Parathyroid adenoma (tissue), 2 donors: Measurements from ENCODE around the gene KCNT1.

ENCODE experiments used
- H2AFZ ChIP-seq: fragments of 300-600 bp; sonication (generic); one replicate; pipeline ENCODE4 v1.7.0; 2017; ENCODE audit warnings: antibody characterized with exemption, mild to moderate bottlenecking
- H3K27ac ChIP-seq: fragments of 300-600 bp; sonication (generic); one replicate; pipeline ENCODE4 v1.7.0; 2017
- H3K27me3 ChIP-seq: fragments of 300-600 bp; sonication (generic); one replicate; pipeline ENCODE4 v1.7.0; 2017; ENCODE audit warnings: low read length; ENCODE audit not compliant: control insufficient read depth, insufficient read depth
- H3K36me3 ChIP-seq: fragments of 300-600 bp; sonication (generic); one replicate; pipeline ENCODE4 v1.7.0; 2017; ENCODE audit warnings: low read length; ENCODE audit not compliant: control insufficient read depth, insufficient read depth
- H3K4me1 ChIP-seq: fragments of 300-600 bp; sonication (generic); one replicate; pipeline ENCODE4 v1.7.0; 2017; ENCODE audit warnings: control low read depth
- H3K4me2 ChIP-seq: fragments of 300-600 bp; sonication (generic); one replicate; pipeline ENCODE4 v1.7.0; 2017; ENCODE audit warnings: low read length
- H3K4me3 ChIP-seq: fragments of 300-600 bp; sonication (generic); one replicate; pipeline ENCODE4 v1.7.0; 2017; ENCODE audit warnings: low read depth, low read length
- H3K79me2 ChIP-seq: fragments of 300-600 bp; sonication (generic); one replicate; pipeline ENCODE4 v1.7.0; 2017; ENCODE audit warnings: control low read depth
- H3K9ac ChIP-seq: fragments of 300-600 bp; sonication (generic); one replicate; pipeline ENCODE4 v1.7.0; 2017; ENCODE audit warnings: mild to moderate bottlenecking
- H3K9me3 ChIP-seq: fragments of 300-600 bp; sonication (generic); one replicate; pipeline ENCODE4 v1.7.0; 2017; ENCODE audit warnings: low read length; ENCODE audit not compliant: control insufficient read depth
- TF ChIP-seq, protein P1 (sequence below): fragments of 300-600 bp; sonication (generic); IDR thresholded peaks from one replicate; pipeline ENCODE4 v1.7.0; 2017; ENCODE audit warnings: antibody characterized with exemption, mild to moderate bottlenecking
- donor health status: primary hyperparathyroidism.

KCNT1 gene

DNA sequence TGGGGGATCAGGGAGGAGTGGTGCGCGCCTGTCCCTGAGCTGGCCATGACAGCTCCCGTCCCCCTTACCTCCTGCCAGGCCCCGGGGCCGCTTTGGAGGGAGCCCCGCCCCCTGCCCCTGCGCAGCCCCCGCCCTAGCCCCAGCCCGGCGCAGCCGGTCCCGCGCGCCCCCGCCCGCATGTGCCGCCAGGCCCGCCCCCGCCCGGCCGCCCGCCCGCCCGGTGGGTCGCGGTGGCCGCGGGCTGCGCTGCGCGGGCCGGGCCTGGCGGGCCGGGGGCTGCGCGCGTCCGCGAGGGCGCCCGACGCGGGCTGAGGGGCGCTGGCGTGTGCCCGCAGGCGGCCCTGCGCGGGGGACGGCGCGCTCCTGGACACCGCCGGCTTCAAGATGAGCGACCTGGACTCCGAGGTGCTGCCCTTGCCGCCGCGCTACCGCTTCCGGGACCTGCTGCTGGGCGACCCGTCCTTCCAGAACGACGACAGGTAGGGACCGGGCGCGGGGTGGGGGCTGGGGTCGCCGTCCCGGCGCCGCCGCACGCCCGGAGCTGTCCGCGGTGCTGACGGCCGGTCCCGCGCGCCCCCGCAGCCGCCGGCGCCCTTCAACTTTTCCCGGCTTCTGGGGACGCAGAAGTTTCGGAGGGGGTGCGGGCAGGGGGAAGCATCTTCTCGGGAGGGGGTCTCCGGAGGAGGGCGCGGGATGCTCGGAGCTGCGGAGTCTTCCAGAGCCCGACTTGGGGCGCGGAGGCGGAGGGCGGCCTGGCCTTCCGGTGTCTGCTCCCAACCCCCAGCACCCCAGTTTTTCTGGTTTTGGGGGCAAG, 12.5 kb downstream of the KCNT1 start:
- Histone ChIP-seq H3K27me3 (no peaks in the 10 kb centered on the region), H3K27ac (no peak overlapping the region), H3K4me1 (no peaks in the 10 kb centered on the region), H3K9ac (no peak overlapping the region), H3K79me2 (no peaks in the 10 kb centered on the region), H3K4me3 (no peak overlapping the region), H3K4me2 (no peak overlapping the region), H2AFZ (no peak overlapping the region), H3K36me3 (no peaks in the 10 kb centered on the region), H3K9me3 (no peaks in the 10 kb centered on the region)
- TF ChIP-seq, protein P1, sequence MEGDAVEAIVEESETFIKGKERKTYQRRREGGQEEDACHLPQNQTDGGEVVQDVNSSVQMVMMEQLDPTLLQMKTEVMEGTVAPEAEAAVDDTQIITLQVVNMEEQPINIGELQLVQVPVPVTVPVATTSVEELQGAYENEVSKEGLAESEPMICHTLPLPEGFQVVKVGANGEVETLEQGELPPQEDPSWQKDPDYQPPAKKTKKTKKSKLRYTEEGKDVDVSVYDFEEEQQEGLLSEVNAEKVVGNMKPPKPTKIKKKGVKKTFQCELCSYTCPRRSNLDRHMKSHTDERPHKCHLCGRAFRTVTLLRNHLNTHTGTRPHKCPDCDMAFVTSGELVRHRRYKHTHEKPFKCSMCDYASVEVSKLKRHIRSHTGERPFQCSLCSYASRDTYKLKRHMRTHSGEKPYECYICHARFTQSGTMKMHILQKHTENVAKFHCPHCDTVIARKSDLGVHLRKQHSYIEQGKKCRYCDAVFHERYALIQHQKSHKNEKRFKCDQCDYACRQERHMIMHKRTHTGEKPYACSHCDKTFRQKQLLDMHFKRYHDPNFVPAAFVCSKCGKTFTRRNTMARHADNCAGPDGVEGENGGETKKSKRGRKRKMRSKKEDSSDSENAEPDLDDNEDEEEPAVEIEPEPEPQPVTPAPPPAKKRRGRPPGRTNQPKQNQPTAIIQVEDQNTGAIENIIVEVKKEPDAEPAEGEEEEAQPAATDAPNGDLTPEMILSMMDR: no peak

DNA sequence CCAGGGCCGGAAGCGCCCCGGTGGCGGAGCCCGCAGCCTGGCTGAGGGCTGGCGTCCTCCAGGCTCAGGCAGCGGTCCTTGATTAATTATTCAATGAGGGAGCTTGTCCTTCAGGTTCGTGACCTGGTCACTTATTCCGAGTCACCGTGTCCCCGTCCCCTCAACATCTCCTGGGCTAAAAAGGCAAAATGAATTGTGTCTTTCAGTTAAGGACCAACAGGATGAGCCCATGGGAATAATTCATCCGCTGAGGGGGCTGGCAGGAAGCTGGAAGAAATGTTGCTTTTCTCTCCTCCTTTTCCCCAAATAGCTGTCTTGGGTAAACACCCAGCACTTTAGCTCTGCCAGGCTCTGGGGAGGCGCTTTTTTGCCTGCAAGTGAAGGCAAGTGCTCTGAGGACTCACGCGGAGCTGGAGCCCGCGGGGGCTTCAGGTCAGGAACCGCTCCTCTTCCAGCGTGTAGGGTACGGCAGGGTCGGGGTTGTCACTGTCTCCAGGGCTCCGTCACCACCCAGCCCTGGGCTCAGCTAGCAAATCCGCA, 13.1 kb downstream of the KCNT1 start:
- H3K79me2 ChIP-seq: no peaks in the 10 kb centered on the region
- H3K4me3 ChIP-seq: no peak overlapping the region
- no peaks in the 10 kb centered on the region for H3K36me3 ChIP-seq
- no peak overlapping the region for H3K27ac ChIP-seq
- H3K9ac ChIP-seq: no peak overlapping the region
- TF ChIP-seq, protein P1: no peak
- H3K4me2 ChIP-seq: no peak overlapping the region
- H2AFZ ChIP-seq: no peak overlapping the region
- no peaks in the 10 kb centered on the region for H3K9me3 ChIP-seq
- H3K4me1 ChIP-seq: no peaks in the 10 kb centered on the region
- H3K27me3 ChIP-seq: no peaks in the 10 kb centered on the region

DNA sequence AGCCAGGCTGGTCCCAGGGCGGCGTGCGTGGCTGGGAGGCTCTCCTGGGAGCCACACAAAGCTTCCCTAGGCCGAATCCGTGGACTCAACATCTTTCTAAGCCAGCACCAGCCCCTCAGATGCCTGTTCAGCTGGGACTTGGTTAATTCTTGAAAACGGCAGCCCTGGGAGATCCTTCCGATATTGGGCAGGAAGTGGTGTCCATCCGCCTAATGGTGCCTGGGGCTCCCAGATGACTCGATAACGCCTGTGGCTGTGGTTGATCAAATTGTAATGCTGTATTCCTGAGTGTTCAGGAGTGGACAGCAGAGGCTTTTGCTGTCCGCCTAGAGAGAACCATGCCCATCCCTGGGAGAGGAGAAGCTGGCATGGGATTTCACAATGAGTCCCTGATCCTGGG, 14.1 kb downstream of the KCNT1 start:
- Histone ChIP-seq H3K4me3 (no peak overlapping the region), H3K79me2 (no peaks in the 10 kb centered on the region), H3K4me2 (no peak overlapping the region), H3K36me3 (no peaks in the 10 kb centered on the region), H3K4me1 (no peaks in the 10 kb centered on the region), H3K27ac (no peak overlapping the region), H2AFZ (no peak overlapping the region), H3K27me3 (no peaks in the 10 kb centered on the region), H3K9ac (no peak overlapping the region), H3K9me3 (no peaks in the 10 kb centered on the region)
- TF ChIP-seq, protein P1: no peak

DNA sequence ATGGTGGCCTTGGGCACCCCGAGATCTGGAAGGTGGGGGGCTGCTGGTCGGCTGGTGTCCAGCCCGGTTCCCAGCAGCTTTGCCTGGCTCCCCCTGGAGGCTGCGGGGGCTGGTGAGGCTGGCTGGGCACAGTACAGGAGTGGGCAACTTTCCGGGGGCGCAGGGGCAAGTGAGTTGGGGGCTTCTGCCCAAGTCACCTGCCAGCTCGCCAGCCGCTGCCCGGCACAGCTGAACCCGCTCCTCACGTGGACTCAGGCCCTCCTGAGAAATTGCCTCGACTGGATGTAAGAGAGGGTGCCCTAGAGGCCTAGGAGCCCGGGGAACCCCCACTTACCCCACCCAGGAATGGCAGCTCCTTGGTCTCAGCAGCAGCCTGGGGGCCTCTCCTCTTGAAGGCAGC, 15.4 kb downstream of the KCNT1 start:
- Histone ChIP-seq H3K27ac (no peak overlapping the region), H3K27me3 (no peaks in the 10 kb centered on the region), H3K79me2 (no peaks in the 10 kb centered on the region), H3K9ac (no peak overlapping the region), H3K4me3 (no peak overlapping the region), H2AFZ (no peak overlapping the region), H3K36me3 (no peaks in the 10 kb centered on the region), H3K4me1 (no peaks in the 10 kb centered on the region), H3K4me2 (no peak overlapping the region), H3K9me3 (no peaks in the 10 kb centered on the region)
- TF ChIP-seq, protein P1: no peak

DNA sequence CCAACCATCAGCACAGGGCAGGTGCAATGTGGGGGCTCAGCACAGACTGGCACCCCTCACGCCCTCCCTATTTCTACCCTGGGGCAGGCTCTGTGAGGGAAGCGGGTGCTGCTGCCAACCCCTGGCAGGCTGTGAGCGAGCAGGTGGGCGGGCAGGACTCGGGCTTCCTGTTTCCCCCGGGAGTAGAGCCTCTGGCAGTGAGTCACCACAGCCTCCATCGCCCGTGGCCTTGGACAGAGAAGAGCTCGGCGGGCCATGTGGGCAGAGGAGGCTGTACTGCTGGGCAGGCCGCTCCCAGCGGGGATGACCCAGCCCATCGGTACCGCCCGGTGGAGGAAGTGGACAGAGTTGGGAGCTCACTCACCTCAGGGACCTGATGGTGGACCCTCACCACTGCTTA, 16.6 kb downstream of the KCNT1 start:
- Histone ChIP-seq H3K4me1 (no peaks in the 10 kb centered on the region), H3K4me2 (no peak overlapping the region), H3K27me3 (no peaks in the 10 kb centered on the region), H2AFZ (no peak overlapping the region), H3K79me2 (no peaks in the 10 kb centered on the region), H3K9me3 (no peaks in the 10 kb centered on the region), H3K27ac (no peak overlapping the region), H3K36me3 (no peaks in the 10 kb centered on the region), H3K4me3 (no peak overlapping the region), H3K9ac (no peak overlapping the region)
- TF ChIP-seq, protein P1: no peak
